HCT116 (cell line): ENCODE data around the gene NTSR1. TPM values are rescaled to one million over a fixed set of nuclear protein-coding genes. Genes with fewer than 3 reads are reported as not detected.

ENCODE experiments used
- ATAC-seq: fragments of 200-7000 bp; cut with Tn5 transposase; 2 replicates; pipeline ENCODE4 v1.9.1; 2020; ENCODE audit warnings: mild to moderate bottlenecking, moderate library complexity
- BruUV-seq: library from RNA; stranded (reverse); fragments of 400-500 nt; replicated peaks from 2 replicates; lab custom pipeline; 2021; lab: Mats Ljungman, UMichigan
- CTCF ChIA-PET: fragments of 300-600 bp; sonication (Branson Sonifier 250); formaldehyde crosslinking; loops from one replicate; lab custom pipeline; 2021; ENCODE audit warnings: antibody characterized with exemption; lab: Charles Lee
- POLR2A ChIA-PET: fragments of 300-600, 350-600 bp; sonication (Branson Sonifier 250); formaldehyde crosslinking; loops from one replicate; lab custom pipeline; 2021; ENCODE audit warnings: antibody characterized with exemption; lab: Charles Lee
- RAD21 ChIA-PET, 2 experiments: fragments of 300-600 bp; sonication (Branson Sonifier 250); formaldehyde crosslinking; loops; one replicate each; lab custom pipeline; 2023; ENCODE audit warnings: low total read pairs in 2 of 2; ENCODE audit not compliant: uncharacterized antibody in 2 of 2, unreplicated experiment in 2 of 2, low non-redundant PET in 1 of 2; lab: Charles Lee
- DNase-seq: peaks from one replicate; pipeline ENCODE4 v3.0.0-alpha.2; 2010; ENCODE audit warnings: low read depth, low spot score
- H2AFZ ChIP-seq: fragments of 200-600 bp; shearing (Covaris generic), sonication (generic); 2 replicates; pipeline ENCODE4 v1.6.1; 2017; ENCODE audit warnings: low read depth, mixed run types, mixed read lengths, antibody characterized with exemption, low read length; ENCODE audit not compliant: poor library complexity, severe bottlenecking
- H3K27ac ChIP-seq: 2 replicates; pipeline ENCODE4 v1.5.1; 2012; ENCODE audit warnings: low read depth, low read length
- H3K27me3 ChIP-seq: fragments of 200-600 bp; sonication (generic); 2 replicates; pipeline ENCODE4 v1.6.1; 2016; ENCODE audit warnings: mixed run types, low read length, mixed read lengths; ENCODE audit not compliant: insufficient read depth
- H3K36me3 ChIP-seq, 2 experiments: fragments of 200-500 bp in 1 of 2; fragments of 200-600 bp in 1 of 2; sonication (Bioruptor generic) in 1 of 2; sonication (generic) in 1 of 2; 2 replicates each; pipeline versions ENCODE4 v1.5.1 to v1.6.1; 2014 to 2016; ENCODE audit warnings: low read length in 2 of 2, inconsistent platforms in 1 of 2, mixed read lengths in 1 of 2, mixed run types in 1 of 2; ENCODE audit not compliant: insufficient read depth in 2 of 2, control insufficient read depth in 1 of 2
- H3K4me1 ChIP-seq, 2 experiments: fragments of 200-600 bp in 1 of 2; sonication (generic) in 1 of 2; 2 replicates each; pipeline versions ENCODE4 v1.5.1 to v1.6.1; 2012 to 2017; ENCODE audit warnings: low read length in 2 of 2, inconsistent platforms in 1 of 2, mild to moderate bottlenecking in 1 of 2, mixed read lengths in 1 of 2, mixed run types in 1 of 2, moderate library complexity in 1 of 2; ENCODE audit not compliant: insufficient read depth in 2 of 2, control insufficient read depth in 1 of 2
- H3K4me2 ChIP-seq: fragments of 200-600 bp; sonication (generic); 2 replicates; pipeline ENCODE4 v1.6.1; 2017; ENCODE audit warnings: mixed run types, low read length, mixed read lengths
- H3K4me3 ChIP-seq, 2 experiments: fragments of 200-600 bp in 1 of 2; sonication (generic) in 1 of 2; replicated peaks in 1 of 2; 2 replicates each; pipeline ENCODE4 v1.5.1; 2011 to 2016; ENCODE audit warnings: low read length in 2 of 2, control low read depth in 1 of 2, low read depth in 1 of 2, mild to moderate bottlenecking in 1 of 2, mixed read lengths in 1 of 2, mixed run types in 1 of 2
- H3K79me2 ChIP-seq: fragments of 200-600 bp; sonication (generic); 2 replicates; pipeline ENCODE4 v1.6.1; 2017; ENCODE audit warnings: mild to moderate bottlenecking, mixed run types, low read length, moderate library complexity, mixed read lengths; ENCODE audit not compliant: insufficient read depth
- H3K9ac ChIP-seq: fragments of 200-600 bp; sonication (generic); 2 replicates; pipeline ENCODE4 v1.6.1; 2016; ENCODE audit warnings: low read length, mixed read lengths
- H3K9me2 ChIP-seq: fragments of 200-600 bp; sonication (generic), shearing (Covaris generic); 2 replicates; pipeline ENCODE4 v1.6.1; 2017; ENCODE audit warnings: mixed run types, mild to moderate bottlenecking, moderate library complexity; ENCODE audit not compliant: insufficient read depth
- H3K9me3 ChIP-seq, 2 experiments: fragments of 200-500 bp in 1 of 2; fragments of 200-600 bp in 1 of 2; sonication (Bioruptor generic) in 1 of 2; sonication (generic) in 1 of 2; 2 replicates each; pipeline ENCODE4 v1.6.1; 2014 to 2017; ENCODE audit warnings: low read length in 2 of 2, mixed read lengths in 2 of 2, inconsistent platforms in 1 of 2, low read depth in 1 of 2, mild to moderate bottlenecking in 1 of 2, mixed run types in 1 of 2, moderate library complexity in 1 of 2; ENCODE audit not compliant: control insufficient read depth in 1 of 2, insufficient read depth in 1 of 2
- H4K20me1 ChIP-seq: fragments of 200-600 bp; sonication (generic), shearing (Covaris generic); 2 replicates; pipeline ENCODE4 v1.6.1; 2017; ENCODE audit warnings: mixed run types, mild to moderate bottlenecking, moderate library complexity; ENCODE audit not compliant: insufficient read depth
- ZFX ChIP-seq: fragments of 450-650 bp; IDR thresholded peaks from 2 replicates; pipeline ENCODE4 v1.6.1; 2017
- intact Hi-C: fragments of 100-400 bp; cut with micrococcal nuclease; formaldehyde crosslinking; loops from 2 replicates; pipeline ENCODE4 v1.10.0; 2022
- total RNA-seq: library from RNA; stranded (reverse); gene quantifications from one replicate; pipeline ENCODE4 v1.2.1, GENCODE V29; 2021; ENCODE audit not compliant: unreplicated experiment
- TF ChIP-seq, protein P1 (sequence below): IDR thresholded peaks from 2 replicates; pipeline ENCODE4 v1.6.1; 2012; ENCODE audit warnings: low read depth

Gene NTSR1
- total RNA-seq, 1 experiment from 2014 or later = 187 TPM

DNA sequence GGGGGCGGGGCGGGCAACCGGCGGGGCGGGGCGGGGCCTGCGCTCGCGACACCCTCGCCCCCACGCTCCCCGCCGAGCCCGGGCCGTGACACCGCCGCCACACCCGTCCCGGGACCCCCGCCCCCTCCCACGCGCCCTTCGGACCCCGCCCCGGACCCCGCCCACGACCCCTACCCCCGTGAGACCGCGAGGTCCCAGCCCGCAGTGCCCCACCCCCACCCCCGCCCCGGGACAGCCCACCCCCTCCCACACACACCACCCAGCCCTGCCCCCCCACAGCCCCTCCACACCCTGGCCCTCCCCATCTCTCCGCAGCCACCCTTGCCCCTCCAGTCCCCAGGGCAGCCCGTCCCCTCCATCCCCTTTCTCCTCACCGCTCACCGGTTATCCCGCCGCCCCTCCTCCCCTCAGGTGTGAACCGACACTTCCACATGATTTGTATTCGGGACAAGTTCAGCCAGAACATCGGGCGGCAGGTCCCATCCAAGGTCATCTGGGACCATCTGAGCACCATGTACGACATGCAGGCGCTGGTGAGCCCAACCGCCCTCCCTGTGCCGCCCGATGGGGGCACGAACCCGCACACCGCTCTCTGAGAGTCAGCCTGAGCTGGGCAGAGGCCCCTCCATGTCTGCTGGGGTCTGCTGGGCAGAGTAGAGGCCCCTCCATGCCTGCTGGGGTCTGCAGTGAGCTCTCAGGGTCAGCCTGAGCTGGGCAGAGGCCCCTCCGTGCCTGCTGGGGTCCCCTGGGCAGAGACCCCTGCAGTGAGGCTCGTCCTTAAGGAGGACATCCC lies 88.3 kb downstream of the NTSR1 start:
- H3K36me3 ChIP-seq = peaks cover 19 to 37% of the 10 kb centered on the region in 2 experiments; a peak in 3 of 4 replicates
- ChIA-PET CTCF (interaction anchor here (1.0 kb wide), 2 partner anchors 26 to 34 kb away, joined by 4 to 8 read pairs; no protein-coding TSS in a partner anchor), POLR2A (interaction anchor here (0.7 to 1.0 kb wide), 4 partner anchors 8 to 410 kb away, joined by 3 to 7 read pairs (median 4); partner anchors contain the start of genes OGFR and RPS21), RAD21 (no interaction called here)
- peaks cover 25% of the 10 kb centered on the region for H3K79me2 ChIP-seq
- peak overlapping the region; percentile 99 for H3K27ac ChIP-seq
- intact Hi-C loops = no loop called here
- H3K9me3 ChIP-seq = no peaks in the 10 kb centered on the region
- H3K4me1 ChIP-seq = peaks cover 20 to 56% of the 10 kb centered on the region in 2 experiments
- 0 out of 2 replicates have a peak, but pooled peaks have one; percentile 0 for TF ChIP-seq ZFX
- TF ChIP-seq, protein P1, sequence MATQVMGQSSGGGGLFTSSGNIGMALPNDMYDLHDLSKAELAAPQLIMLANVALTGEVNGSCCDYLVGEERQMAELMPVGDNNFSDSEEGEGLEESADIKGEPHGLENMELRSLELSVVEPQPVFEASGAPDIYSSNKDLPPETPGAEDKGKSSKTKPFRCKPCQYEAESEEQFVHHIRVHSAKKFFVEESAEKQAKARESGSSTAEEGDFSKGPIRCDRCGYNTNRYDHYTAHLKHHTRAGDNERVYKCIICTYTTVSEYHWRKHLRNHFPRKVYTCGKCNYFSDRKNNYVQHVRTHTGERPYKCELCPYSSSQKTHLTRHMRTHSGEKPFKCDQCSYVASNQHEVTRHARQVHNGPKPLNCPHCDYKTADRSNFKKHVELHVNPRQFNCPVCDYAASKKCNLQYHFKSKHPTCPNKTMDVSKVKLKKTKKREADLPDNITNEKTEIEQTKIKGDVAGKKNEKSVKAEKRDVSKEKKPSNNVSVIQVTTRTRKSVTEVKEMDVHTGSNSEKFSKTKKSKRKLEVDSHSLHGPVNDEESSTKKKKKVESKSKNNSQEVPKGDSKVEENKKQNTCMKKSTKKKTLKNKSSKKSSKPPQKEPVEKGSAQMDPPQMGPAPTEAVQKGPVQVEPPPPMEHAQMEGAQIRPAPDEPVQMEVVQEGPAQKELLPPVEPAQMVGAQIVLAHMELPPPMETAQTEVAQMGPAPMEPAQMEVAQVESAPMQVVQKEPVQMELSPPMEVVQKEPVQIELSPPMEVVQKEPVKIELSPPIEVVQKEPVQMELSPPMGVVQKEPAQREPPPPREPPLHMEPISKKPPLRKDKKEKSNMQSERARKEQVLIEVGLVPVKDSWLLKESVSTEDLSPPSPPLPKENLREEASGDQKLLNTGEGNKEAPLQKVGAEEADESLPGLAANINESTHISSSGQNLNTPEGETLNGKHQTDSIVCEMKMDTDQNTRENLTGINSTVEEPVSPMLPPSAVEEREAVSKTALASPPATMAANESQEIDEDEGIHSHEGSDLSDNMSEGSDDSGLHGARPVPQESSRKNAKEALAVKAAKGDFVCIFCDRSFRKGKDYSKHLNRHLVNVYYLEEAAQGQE = no peak
- H3K9me2 ChIP-seq = no peaks in the 10 kb centered on the region
- no peak overlapping the region for H2AFZ ChIP-seq
- DNase-seq (no peak), ATAC-seq (no peak; the same call in 1 of the 2 replicates)
- BruUV-seq = TSS peak; percentile 19
- H3K4me3 ChIP-seq = peak overlapping the region; percentile 62 to 73
- H3K27me3 ChIP-seq = no peaks in the 10 kb centered on the region
- peak overlapping the region; percentile 91 for H3K9ac ChIP-seq
- no peaks in the 10 kb centered on the region for H4K20me1 ChIP-seq
- peak overlapping the region; percentile 99 for H3K4me2 ChIP-seq
